Activated naive CD4-positive, alpha-beta T cell treated with anti-CD3 and anti-CD28 coated beads, Interleukin-2, amount 10 ng/mL, durations not matched to agents 7 days and 5 days (primary cell): Measurements from ENCODE around the gene GADD45G.

Experiments
- CTCF ChIA-PET: fragments of 350-600 bp; sonication (Branson Sonifier 250); formaldehyde crosslinking; loops from one replicate; lab custom pipeline; 2021; ENCODE audit warnings: antibody characterized with exemption; lab: Charles Lee
- DNase-seq: peaks from one replicate; pipeline ENCODE4 v3.0.0-alpha.2; 2020
- H3K27ac Mint-ChIP-seq: one replicate; pipeline ENCODE4 v1.8.0; 2021; ENCODE audit warnings: mild to moderate bottlenecking, moderate library complexity, mixed read lengths
- H3K27me3 Mint-ChIP-seq: one replicate; pipeline ENCODE4 v1.8.0; 2021; ENCODE audit warnings: mild to moderate bottlenecking, mixed read lengths
- H3K36me3 Mint-ChIP-seq: one replicate; pipeline ENCODE4 v1.8.0; 2021; ENCODE audit warnings: mixed read lengths
- H3K4me1 Mint-ChIP-seq: one replicate; pipeline ENCODE4 v1.8.0; 2021; ENCODE audit warnings: mixed read lengths
- H3K4me3 Mint-ChIP-seq: one replicate; pipeline ENCODE4 v1.8.0; 2021; ENCODE audit warnings: mild to moderate bottlenecking, moderate library complexity, mixed read lengths
- H3K9me3 Mint-ChIP-seq: one replicate; pipeline ENCODE4 v1.8.0; 2021; ENCODE audit warnings: mixed read lengths

GADD45G gene

DNA sequence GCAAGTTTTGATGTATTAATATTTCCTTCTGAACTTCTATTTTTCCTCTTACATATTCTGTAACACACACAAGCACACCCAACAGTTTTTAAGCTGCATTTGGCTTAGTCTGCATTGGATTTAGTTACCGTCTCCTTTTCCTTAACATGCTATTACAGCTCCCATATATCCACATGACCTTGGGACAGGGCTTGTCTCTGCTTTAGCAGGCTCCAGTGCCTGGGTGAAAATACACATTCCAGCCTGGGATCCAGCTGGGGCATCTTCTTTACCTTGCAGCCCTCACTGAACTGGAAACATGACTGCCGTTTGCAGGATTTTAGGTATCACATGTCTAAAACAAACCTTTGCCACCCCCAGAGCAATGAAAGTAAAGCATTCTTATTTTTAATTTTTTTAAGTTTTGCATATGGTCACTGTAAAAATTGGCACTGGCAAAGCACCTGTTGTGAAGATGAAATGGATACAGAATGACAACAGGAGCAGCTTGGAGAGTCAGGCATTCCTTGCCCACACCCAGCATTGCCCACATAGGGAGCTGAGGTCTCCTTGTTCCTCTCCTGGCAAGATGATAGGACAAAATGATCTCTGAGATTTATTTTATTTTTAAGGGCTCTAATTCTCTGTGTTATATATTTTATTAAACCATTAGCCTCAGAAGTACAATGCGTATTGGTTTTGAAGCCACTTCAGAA is 4.0 kb downstream of the GADD45G start:
- DNase-seq, result no peak
- H3K4me3 Mint-ChIP-seq, result no peak overlapping the region
- peaks cover 30% of the 10 kb centered on the region for H3K4me1 Mint-ChIP-seq
- H3K9me3 Mint-ChIP-seq, result no peaks in the 10 kb centered on the region
- CTCF ChIA-PET, result interaction anchor here (0.6 to 2.0 kb wide), 2 partner anchors 149 to 494 kb away, joined by 3 to 5 read pairs; no protein-coding TSS in a partner anchor
- H3K27ac Mint-ChIP-seq, result no peak overlapping the region
- no peaks in the 10 kb centered on the region for H3K36me3 Mint-ChIP-seq
- H3K27me3 Mint-ChIP-seq, result peaks cover 88% of the 10 kb centered on the region

- no peaks in the 10 kb centered on the region for H3K9me3 Mint-ChIP-seq
- H3K27ac Mint-ChIP-seq, result no peak overlapping the region
- DNase-seq, result no peak
- H3K36me3 Mint-ChIP-seq, result no peaks in the 10 kb centered on the region
- H3K27me3 Mint-ChIP-seq, result peaks cover 83% of the 10 kb centered on the region
- H3K4me1 Mint-ChIP-seq, result peaks cover 26% of the 10 kb centered on the region
- H3K4me3 Mint-ChIP-seq, result no peak overlapping the region
- CTCF ChIA-PET, result no interaction called here
Measured at GRCh38 chr9:89609426-89610006, 4.7 kb downstream of the GADD45G start.

- Mint-ChIP-seq H3K36me3 (no peaks in the 10 kb centered on the region), H3K4me3 (no peak overlapping the region), H3K27ac (peak overlapping the region; percentile 53), H3K4me1 (peaks cover 18% of the 10 kb centered on the region), H3K27me3 (peaks cover 79% of the 10 kb centered on the region), H3K9me3 (no peaks in the 10 kb centered on the region)
- CTCF ChIA-PET, result no interaction called here
- DNase-seq, result no peak
Measured at GRCh38 chr9:89610391-89610925, 5.6 kb downstream of the GADD45G start.

DNA sequence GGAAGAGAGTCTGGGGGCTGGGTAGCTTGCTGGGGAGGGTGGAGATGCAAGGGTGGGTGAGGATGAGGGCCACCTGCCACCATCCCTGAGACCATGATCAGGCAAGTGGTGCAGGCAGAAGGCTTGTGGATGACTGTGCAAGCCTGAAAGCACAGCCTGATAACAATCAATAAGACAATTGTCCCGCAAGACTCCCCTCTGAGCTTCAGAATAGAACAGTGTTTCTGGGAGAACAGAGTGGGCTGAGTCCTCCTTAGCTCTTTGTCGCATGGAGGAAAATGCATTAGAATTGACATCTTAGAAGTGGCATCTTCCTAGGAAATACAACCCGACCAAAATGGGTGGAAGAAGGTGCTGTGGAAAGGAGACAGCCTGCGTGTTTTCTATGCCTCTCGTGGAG is 6.6 kb downstream of the GADD45G start:
- no peak overlapping the region for H3K27ac Mint-ChIP-seq
- peaks cover 75% of the 10 kb centered on the region for H3K27me3 Mint-ChIP-seq
- peaks cover 10% of the 10 kb centered on the region for H3K4me1 Mint-ChIP-seq
- no peak for DNase-seq
- CTCF ChIA-PET, result no interaction called here
- H3K9me3 Mint-ChIP-seq, result no peaks in the 10 kb centered on the region
- H3K4me3 Mint-ChIP-seq, result no peak overlapping the region
- H3K36me3 Mint-ChIP-seq, result no peaks in the 10 kb centered on the region

- no peaks in the 10 kb centered on the region for H3K36me3 Mint-ChIP-seq
- no peak for DNase-seq
- CTCF ChIA-PET, result interaction anchor here (2.6 kb wide), 1 partner anchor 10 kb away, joined by 12 read pairs; no protein-coding TSS in a partner anchor
- no peak overlapping the region for H3K4me3 Mint-ChIP-seq
- H3K9me3 Mint-ChIP-seq, result no peaks in the 10 kb centered on the region
- no peak overlapping the region for H3K27ac Mint-ChIP-seq
- no peaks in the 10 kb centered on the region for H3K4me1 Mint-ChIP-seq
- peaks cover 69% of the 10 kb centered on the region for H3K27me3 Mint-ChIP-seq
Measured at GRCh38 chr9:89612566-89613278, 7.9 kb downstream of the GADD45G start.

DNA sequence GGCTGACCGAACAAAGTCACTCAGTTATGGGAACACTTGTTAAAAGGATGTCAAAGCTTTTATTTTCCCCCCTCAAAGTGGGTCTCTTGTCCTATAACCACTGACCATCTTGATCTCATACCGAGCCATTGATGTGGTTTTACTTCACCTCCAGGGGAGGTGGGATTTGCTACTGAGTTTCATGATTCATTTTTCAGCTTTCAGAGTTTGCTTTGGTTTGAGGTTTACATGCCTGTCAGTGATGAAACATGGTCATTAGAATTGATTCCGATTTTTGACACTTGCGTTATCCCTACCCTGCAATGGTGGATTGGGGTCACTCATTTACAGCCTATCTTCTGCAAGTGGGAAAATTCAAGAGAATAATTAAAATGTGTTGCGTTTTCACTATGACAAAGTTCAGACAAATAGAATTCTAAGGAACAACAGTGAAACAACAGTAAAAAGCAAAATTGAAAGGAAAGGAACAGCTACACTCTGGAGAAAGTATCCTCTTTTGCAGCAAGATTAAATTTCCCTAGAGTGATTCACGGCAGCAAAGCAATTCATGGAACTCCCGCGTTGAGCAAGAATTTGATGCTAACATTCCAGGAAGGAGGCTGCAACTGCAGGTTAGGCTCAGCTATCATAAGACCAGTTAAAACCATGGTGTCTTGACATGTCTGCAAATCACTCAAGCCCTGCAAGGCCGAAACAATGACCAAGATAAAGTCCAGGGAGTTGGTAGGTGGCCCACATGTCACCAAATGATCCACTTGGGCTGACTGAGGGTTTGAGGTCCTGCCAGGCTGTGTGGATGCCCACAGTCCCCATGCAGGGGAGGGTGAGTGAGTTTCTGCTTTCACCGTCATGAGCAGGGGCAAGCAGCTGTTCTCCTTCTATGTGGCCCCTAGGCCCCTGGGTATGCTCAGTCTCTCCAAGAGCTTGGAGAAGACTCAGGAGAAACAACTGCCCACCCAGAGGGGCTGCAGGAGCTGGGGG is 9.4 kb downstream of the GADD45G start:
- no peaks in the 10 kb centered on the region for H3K9me3 Mint-ChIP-seq
- no peaks in the 10 kb centered on the region for H3K36me3 Mint-ChIP-seq
- no peaks in the 10 kb centered on the region for H3K4me1 Mint-ChIP-seq
- no peak overlapping the region for H3K4me3 Mint-ChIP-seq
- CTCF ChIA-PET, result interaction anchor here (0.8 to 2.6 kb wide), 3 partner anchors 11 to 488 kb away, joined by 4 to 12 read pairs (median 4); no protein-coding TSS in a partner anchor
- H3K27me3 Mint-ChIP-seq, result peaks cover 64% of the 10 kb centered on the region
- no peak overlapping the region for H3K27ac Mint-ChIP-seq
- no peak for DNase-seq

DNA sequence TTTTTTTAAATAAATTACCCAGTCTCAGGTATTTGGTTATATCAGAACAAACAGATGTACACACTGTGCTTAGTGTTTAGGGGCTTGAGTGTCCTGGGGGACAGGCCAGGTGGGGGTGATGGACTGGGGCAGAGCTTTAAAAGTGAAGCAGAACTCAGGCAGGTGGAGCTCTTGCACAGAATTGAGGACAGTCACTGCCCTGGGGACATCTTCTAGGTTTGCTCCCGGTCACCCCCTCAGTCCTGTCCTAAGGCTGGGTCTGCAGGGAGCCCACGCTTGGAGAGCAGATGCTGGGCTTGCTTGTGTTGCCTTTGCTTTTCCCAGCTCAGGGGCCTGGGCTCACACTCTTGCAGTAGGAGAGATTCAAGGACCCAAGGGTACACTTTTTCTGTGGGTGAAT is 10.8 kb downstream of the GADD45G start:
- no peak overlapping the region for H3K4me3 Mint-ChIP-seq
- H3K27me3 Mint-ChIP-seq, result peaks cover 58% of the 10 kb centered on the region
- H3K27ac Mint-ChIP-seq, result no peak overlapping the region
- no peak for DNase-seq
- H3K36me3 Mint-ChIP-seq, result no peaks in the 10 kb centered on the region
- no peaks in the 10 kb centered on the region for H3K4me1 Mint-ChIP-seq
- CTCF ChIA-PET, result interaction anchor here (1.0 to 2.6 kb wide), 4 partner anchors 12 to 103 kb away, joined by 4 to 12 read pairs (median 6); no protein-coding TSS in a partner anchor
- no peaks in the 10 kb centered on the region for H3K9me3 Mint-ChIP-seq

DNA sequence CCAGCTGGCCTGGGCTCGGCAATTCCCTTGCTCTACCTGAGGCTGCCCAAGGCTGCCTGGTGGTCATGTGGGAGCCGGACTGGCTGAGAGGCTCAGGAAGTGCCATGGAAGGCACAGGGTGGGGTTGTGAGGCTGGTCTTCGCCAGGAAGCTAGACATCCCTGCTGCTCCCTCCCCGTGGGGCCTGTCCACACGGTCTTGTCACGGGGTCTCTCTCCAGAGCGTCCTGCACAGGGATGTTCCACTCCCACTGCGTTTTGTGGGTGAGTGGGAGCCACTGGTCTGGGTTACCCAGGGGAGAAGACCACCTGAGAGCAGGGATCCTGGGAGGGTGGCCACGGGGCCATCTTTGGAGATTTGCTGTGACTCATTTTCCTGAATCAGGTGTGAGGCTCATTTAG is 11.6 kb downstream of the GADD45G start:
- Mint-ChIP-seq H3K27ac (no peak overlapping the region), H3K36me3 (no peaks in the 10 kb centered on the region), H3K4me3 (no peak overlapping the region), H3K27me3 (peaks cover 56% of the 10 kb centered on the region), H3K4me1 (no peaks in the 10 kb centered on the region), H3K9me3 (no peaks in the 10 kb centered on the region)
- DNase-seq, result no peak
- CTCF ChIA-PET, result interaction anchor here (0.6 to 2.3 kb wide), 2 partner anchors 13 to 304 kb away, joined by 3 to 8 read pairs; no protein-coding TSS in a partner anchor

DNA sequence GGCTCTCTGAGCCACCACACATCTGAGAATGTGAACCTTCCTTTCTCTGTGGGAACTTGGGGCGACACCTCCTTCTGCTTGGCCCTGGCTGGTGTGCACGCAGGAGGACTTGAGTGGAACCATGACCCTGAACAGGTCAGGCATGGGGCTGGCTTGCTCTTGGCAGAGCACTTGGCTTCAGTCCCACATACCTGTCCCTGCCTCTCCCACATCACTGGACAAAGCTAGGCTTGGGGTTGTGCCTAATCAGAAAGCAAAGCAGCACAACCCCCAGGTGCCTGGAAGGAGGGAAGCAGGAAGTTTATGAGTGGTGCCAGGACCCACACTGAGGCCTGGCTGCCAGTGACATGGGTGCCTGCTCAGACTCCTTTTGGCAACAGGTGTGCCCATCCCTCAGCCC is 13.2 kb downstream of the GADD45G start:
- Mint-ChIP-seq H3K9me3 (no peaks in the 10 kb centered on the region), H3K36me3 (no peaks in the 10 kb centered on the region), H3K27ac (no peak overlapping the region), H3K4me3 (no peak overlapping the region), H3K4me1 (no peaks in the 10 kb centered on the region), H3K27me3 (peaks cover 54% of the 10 kb centered on the region)
- CTCF ChIA-PET, result interaction anchor here (0.6 to 2.3 kb wide), 2 partner anchors 15 to 504 kb away, joined by 3 to 8 read pairs; no protein-coding TSS in a partner anchor
- no peak for DNase-seq

GRCh38 chr9:89619019-89619418 is 14.2 kb downstream of the GADD45G start:
- CTCF ChIA-PET, result interaction anchor here (1.1 kb wide), 1 partner anchor 84 kb away, joined by 3 read pairs; no protein-coding TSS in a partner anchor
- no peak for DNase-seq
- H3K27me3 Mint-ChIP-seq, result peaks cover 64% of the 10 kb centered on the region
- no peak overlapping the region for H3K27ac Mint-ChIP-seq
- H3K4me1 Mint-ChIP-seq, result no peaks in the 10 kb centered on the region
- no peak overlapping the region for H3K4me3 Mint-ChIP-seq
- no peaks in the 10 kb centered on the region for H3K9me3 Mint-ChIP-seq
- H3K36me3 Mint-ChIP-seq, result no peaks in the 10 kb centered on the region

DNA sequence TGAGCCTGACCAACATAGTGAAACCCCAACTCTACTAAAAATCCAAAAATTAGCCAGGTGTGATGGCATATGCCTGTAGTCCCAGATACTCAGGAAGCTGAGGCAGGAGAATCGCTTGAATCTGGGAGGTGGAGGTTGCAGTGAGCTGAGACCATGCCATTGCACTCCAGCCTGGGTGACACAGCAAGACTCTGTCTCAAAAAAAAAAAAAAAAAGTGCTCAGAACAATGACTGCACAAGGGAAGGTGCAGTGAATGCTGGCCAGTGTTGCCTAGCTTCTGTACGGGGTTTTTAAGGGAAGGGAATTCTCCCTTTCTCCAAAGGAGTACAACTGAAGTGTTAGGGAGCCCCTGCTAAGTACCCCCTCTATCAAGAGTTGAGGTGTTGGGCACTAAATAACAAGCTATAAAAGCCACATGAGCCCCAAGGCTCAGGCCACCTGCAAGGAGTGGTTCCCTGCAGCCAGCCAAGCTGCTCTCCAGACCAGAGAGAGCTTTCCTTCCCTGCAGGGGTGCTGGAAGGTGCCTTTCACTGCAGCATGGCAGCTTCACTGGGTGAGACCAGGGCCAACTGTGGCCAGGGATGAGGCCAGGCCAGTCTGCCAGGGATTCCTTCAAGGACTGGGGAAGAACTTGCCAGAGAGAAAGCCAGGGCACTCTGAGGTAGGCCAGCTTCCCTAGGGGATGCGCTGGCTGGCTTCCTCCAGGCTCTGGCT is 14.8 kb downstream of the GADD45G start:
- DNase-seq, result no peak
- no peak overlapping the region for H3K27ac Mint-ChIP-seq
- no peaks in the 10 kb centered on the region for H3K9me3 Mint-ChIP-seq
- no peaks in the 10 kb centered on the region for H3K36me3 Mint-ChIP-seq
- no peak overlapping the region for H3K4me3 Mint-ChIP-seq
- peaks cover 70% of the 10 kb centered on the region for H3K27me3 Mint-ChIP-seq
- no peaks in the 10 kb centered on the region for H3K4me1 Mint-ChIP-seq
- CTCF ChIA-PET, result interaction anchor here (0.5 to 1.1 kb wide), 3 partner anchors 44 to 306 kb away, joined by 3 to 4 read pairs (median 3); no protein-coding TSS in a partner anchor

DNA sequence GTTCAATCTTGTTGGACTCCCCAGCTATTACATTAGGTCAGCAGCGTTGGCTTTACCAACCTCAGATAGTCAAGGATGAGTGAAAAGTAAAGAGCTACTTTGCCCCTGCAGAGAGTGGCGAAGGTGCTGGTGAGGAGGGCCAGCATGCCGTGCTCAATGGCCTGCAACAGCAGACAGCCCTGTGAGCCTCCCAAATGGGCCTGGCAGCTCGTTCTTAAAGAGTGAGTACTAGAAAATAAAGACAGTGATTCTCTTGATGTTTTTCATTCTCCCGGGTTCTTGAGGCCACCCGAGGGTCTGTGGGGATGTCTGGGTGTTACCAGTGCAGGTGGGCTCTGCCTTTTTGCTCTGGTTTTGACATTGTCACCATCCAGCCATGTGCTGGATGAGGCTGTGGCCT is 16.2 kb downstream of the GADD45G start:
- H3K36me3 Mint-ChIP-seq, result no peaks in the 10 kb centered on the region
- CTCF ChIA-PET, result no interaction called here

GRCh38 chr9:89621676-89622075 is 16.9 kb downstream of the GADD45G start:
- no peak overlapping the region for H3K4me3 Mint-ChIP-seq
- H3K9me3 Mint-ChIP-seq, result no peaks in the 10 kb centered on the region
- peaks cover 78% of the 10 kb centered on the region for H3K27me3 Mint-ChIP-seq
- no peak for DNase-seq
- CTCF ChIA-PET, result no interaction called here
- H3K36me3 Mint-ChIP-seq, result no peaks in the 10 kb centered on the region
- no peak overlapping the region for H3K27ac Mint-ChIP-seq
- H3K4me1 Mint-ChIP-seq, result no peaks in the 10 kb centered on the region

More for the DNA sequence above, 16.2 kb downstream of the GADD45G start:
- no peak overlapping the region for H3K27ac Mint-ChIP-seq
- DNase-seq, result no peak
- peaks cover 73% of the 10 kb centered on the region for H3K27me3 Mint-ChIP-seq
- H3K9me3 Mint-ChIP-seq, result no peaks in the 10 kb centered on the region
- no peak overlapping the region for H3K4me3 Mint-ChIP-seq
- H3K4me1 Mint-ChIP-seq, result no peaks in the 10 kb centered on the region
